Neural cell (in vitro differentiated cells): Measurements from ENCODE around the gene ARRDC2.

Experiments used
- CTCF ChIP-seq: fragments of 450-650 bp; IDR thresholded peaks from 2 replicates; pipeline ENCODE4 v1.5.1; 2014; ENCODE audit warnings: antibody characterized with exemption, mild to moderate bottlenecking, moderate library complexity; ENCODE audit not compliant: poor library complexity, severe bottlenecking
- EP300 ChIP-seq: fragments of 450-650 bp; conservative IDR thresholded peaks from 2 replicates; pipeline ENCODE4 v1.6.1; 2014; ENCODE audit warnings: antibody characterized with exemption, mild to moderate bottlenecking, moderate library complexity; ENCODE audit not compliant: poor library complexity, severe bottlenecking
- EZH2 ChIP-seq: fragments of 200-600, 300-800 bp; shearing (Covaris generic), sonication (generic); IDR thresholded peaks from 2 replicates; pipeline ENCODE4 v1.6.1; 2014; ENCODE audit warnings: antibody characterized with exemption, low read length, borderline replicate concordance, mild to moderate bottlenecking; ENCODE audit not compliant: insufficient read depth, poor library complexity, severe bottlenecking
- POLR2AphosphoS5 ChIP-seq: IDR thresholded peaks from 2 replicates; pipeline ENCODE4 v1.6.1; 2012
- RAD21 ChIP-seq: fragments of 450-650 bp; conservative IDR thresholded peaks from 2 replicates; pipeline ENCODE4 v1.6.1; 2014; ENCODE audit warnings: antibody characterized with exemption, mild to moderate bottlenecking, moderate library complexity
- REST ChIP-seq: IDR thresholded peaks from 2 replicates; pipeline ENCODE4 v1.6.1; 2012; ENCODE audit warnings: borderline replicate concordance
- SMC3 ChIP-seq: fragments of 450-650 bp; conservative IDR thresholded peaks from 2 replicates; pipeline ENCODE4 v1.6.1; 2014; ENCODE audit warnings: antibody characterized with exemption, mild to moderate bottlenecking, moderate library complexity; ENCODE audit not compliant: poor library complexity
- TAF1 ChIP-seq: IDR thresholded peaks from 2 replicates; pipeline ENCODE4 v1.6.1; 2012; ENCODE audit warnings: low read depth

DNA sequence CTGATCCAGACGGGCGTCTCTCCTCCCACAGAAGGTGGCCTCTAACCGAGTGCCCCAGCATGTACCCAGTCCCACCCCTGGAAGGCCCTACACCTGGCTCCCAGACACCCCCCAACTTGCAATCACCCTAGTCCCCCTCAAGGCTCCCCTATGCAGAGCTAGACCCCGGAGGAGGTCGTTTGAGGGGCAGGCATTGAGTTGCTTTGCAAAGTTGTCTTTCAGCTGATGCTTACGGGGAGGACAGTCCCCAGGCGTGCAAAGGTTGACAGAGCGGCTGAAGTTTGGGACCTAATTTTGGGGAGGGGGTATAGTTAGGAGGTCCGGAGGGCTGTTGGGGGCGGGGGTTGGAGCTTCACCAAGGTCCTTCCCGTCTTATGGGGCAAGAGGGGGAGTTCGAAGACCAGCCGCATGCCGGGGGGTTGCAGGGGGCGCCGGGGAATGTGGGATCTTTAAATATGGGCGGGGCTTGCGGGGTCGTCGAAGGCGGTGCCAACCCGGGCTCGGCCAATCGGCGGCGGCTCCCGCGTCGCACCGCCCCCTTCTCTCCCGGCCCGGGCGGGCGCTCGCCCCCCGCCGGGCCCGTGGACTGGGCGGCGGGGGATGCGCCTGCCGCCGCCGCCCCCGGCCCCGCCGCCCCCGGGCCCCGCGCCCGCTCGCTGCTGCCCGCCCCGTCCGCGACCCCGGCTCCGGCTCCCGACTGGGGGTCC is 41.3 kb upstream of the ARRDC2 start, which contains the start of gene KCNN1:
- no peak for TF ChIP-seq CTCF
- no peak for TF ChIP-seq EZH2
- no peak for TF ChIP-seq POLR2AphosphoS5
- TF ChIP-seq SMC3, result no peak
- no peak for TF ChIP-seq RAD21
- no peak for TF ChIP-seq TAF1
- TF ChIP-seq EP300, result no peak
- no peak for TF ChIP-seq REST
